SK-N-SH treated with all-trans-retinoic acid at 6 μM for 48 hours (cell line): ENCODE results near the gene PCBP1.

Experiments used
- ATAC-seq: fragments of 200-7000 bp; cut with Tn5 transposase; 3 replicates; pipeline ENCODE4 v1.9.1; 2020; ENCODE audit warnings: mild to moderate bottlenecking, moderate library complexity
- ARNTL ChIP-seq: fragments of 450-650 bp; formaldehyde crosslinking; IDR thresholded peaks from 2 replicates; pipeline ENCODE4 v1.5.0; 2020; ENCODE audit warnings: low read depth, mild to moderate bottlenecking, moderate library complexity, borderline replicate concordance
- BACH2 ChIP-seq: fragments of 250-450 bp; sonication (Bioruptor Pico); IDR thresholded peaks from 2 replicates; pipeline ENCODE4 v1.9.0; 2021; ENCODE audit warnings: mild to moderate bottlenecking, borderline replicate concordance
- CREB5 ChIP-seq: fragments of 250-450 bp; sonication (Bioruptor Pico); IDR thresholded peaks from 2 replicates; pipeline ENCODE4 v1.5.1; 2020; ENCODE audit warnings: low read depth, mild to moderate bottlenecking, moderate library complexity
- CSDC2 ChIP-seq: fragments of 250-450 bp; sonication (Bioruptor Pico); IDR thresholded peaks from 2 replicates; pipeline ENCODE4 v1.5.0; 2020; ENCODE audit warnings: mild to moderate bottlenecking, moderate library complexity
- ESRRG ChIP-seq: fragments of 250-450 bp; sonication (Bioruptor Pico); IDR thresholded peaks from 2 replicates; pipeline ENCODE4 v1.6.1; 2021; ENCODE audit warnings: mild to moderate bottlenecking
- ISL1 ChIP-seq: fragments of 250-450 bp; sonication (Bioruptor Pico); IDR thresholded peaks from 2 replicates; pipeline ENCODE4 v2.1.2; 2022; ENCODE audit warnings: mild to moderate bottlenecking, moderate library complexity
- PATZ1 ChIP-seq: fragments of 250-450 bp; sonication (Bioruptor Pico); IDR thresholded peaks from 2 replicates; pipeline ENCODE4 v1.8.0; 2020; ENCODE audit warnings: mild to moderate bottlenecking, moderate library complexity, borderline replicate concordance
- POU6F1 ChIP-seq: fragments of 250-450 bp; sonication (Bioruptor Pico); IDR thresholded peaks from 2 replicates; pipeline ENCODE4 v1.8.0; 2021; ENCODE audit warnings: low read depth, mild to moderate bottlenecking, moderate library complexity, borderline replicate concordance
- PPARA ChIP-seq: fragments of 250-450 bp; sonication (Bioruptor Pico); IDR thresholded peaks from 2 replicates; pipeline ENCODE4 v1.5.0; 2020; ENCODE audit warnings: mild to moderate bottlenecking, borderline replicate concordance
- RARB ChIP-seq: fragments of 250-450 bp; sonication (Bioruptor Pico); IDR thresholded peaks from 2 replicates; pipeline ENCODE4 v1.8.0; 2021; ENCODE audit warnings: mild to moderate bottlenecking, moderate library complexity
- SNAI2 ChIP-seq: fragments of 250-450 bp; sonication (Bioruptor Pico); IDR thresholded peaks from 2 replicates; pipeline ENCODE4 v1.5.0; 2020; ENCODE audit warnings: mild to moderate bottlenecking, moderate library complexity
- TCF4 ChIP-seq: fragments of 250-450 bp; sonication (Bioruptor Pico); IDR thresholded peaks from 2 replicates; pipeline ENCODE4 v1.8.0; 2021; ENCODE audit warnings: mild to moderate bottlenecking, moderate library complexity, borderline replicate concordance
- TOX ChIP-seq: fragments of 250-450 bp; sonication (Bioruptor Pico); IDR thresholded peaks from 2 replicates; pipeline ENCODE4 v1.8.0; 2021; ENCODE audit warnings: mild to moderate bottlenecking, moderate library complexity, borderline replicate concordance
- ZC3H10 ChIP-seq: fragments of 250-450 bp; sonication (Bioruptor Pico); IDR thresholded peaks from 2 replicates; pipeline ENCODE4 v1.5.1; 2021; ENCODE audit warnings: mild to moderate bottlenecking, moderate library complexity
- ZFP30 ChIP-seq: fragments of 450-650 bp; formaldehyde crosslinking; IDR thresholded peaks from 2 replicates; pipeline ENCODE4 v1.5.0; 2022; ENCODE audit warnings: mild to moderate bottlenecking, moderate library complexity
- ZNF565 ChIP-seq: fragments of 450-650 bp; formaldehyde crosslinking; conservative IDR thresholded peaks from 2 replicates; pipeline ENCODE4 v1.5.0; 2020; ENCODE audit warnings: low read depth, mild to moderate bottlenecking, moderate library complexity
- ZNF8 ChIP-seq: fragments of 450-650 bp; formaldehyde crosslinking; IDR thresholded peaks from 2 replicates; pipeline ENCODE4 v1.5.0; 2020; ENCODE audit warnings: mild to moderate bottlenecking, moderate library complexity
- TF ChIP-seq, protein P1 (sequence below): fragments of 250-450 bp; sonication (Bioruptor Pico); IDR thresholded peaks from 2 replicates; pipeline ENCODE4 v1.5.1; 2021; ENCODE audit warnings: mild to moderate bottlenecking, moderate library complexity
- TF ChIP-seq, protein P2 (sequence below): fragments of 250-450 bp; sonication (Bioruptor Pico); IDR thresholded peaks from 2 replicates; pipeline ENCODE4 v1.5.0; 2020; ENCODE audit warnings: mild to moderate bottlenecking, moderate library complexity

PCBP1 gene

DNA sequence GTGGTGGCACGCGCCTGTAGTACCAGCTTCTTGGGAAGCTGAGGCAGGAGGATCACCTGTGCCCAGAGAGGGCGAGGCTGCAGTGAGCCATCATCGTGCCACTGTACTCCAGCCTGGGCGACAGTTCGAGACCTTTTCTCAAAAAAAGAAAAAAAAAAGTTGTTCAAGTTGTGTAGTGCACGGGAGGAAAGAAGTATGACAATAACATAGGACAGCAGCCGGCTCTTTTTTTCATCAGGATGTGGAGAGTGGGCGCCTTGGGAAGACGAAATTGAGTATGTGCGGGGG is 36.5 kb downstream of the PCBP1 start:
- no peak for ATAC-seq
- TF ChIP-seq PPARA (CRISPR knock-in tag) (no peak), ZNF8 (CRISPR knock-in tag) (no peak), CSDC2 (CRISPR knock-in tag) (no peak), ZC3H10 (CRISPR knock-in tag) (no peak), ZNF565 (CRISPR knock-in tag) (no peak), POU6F1 (no peak), TOX (CRISPR knock-in tag) (no peak), ZFP30 (CRISPR knock-in tag) (no peak), PATZ1 (no peak), ISL1 (no peak)

DNA sequence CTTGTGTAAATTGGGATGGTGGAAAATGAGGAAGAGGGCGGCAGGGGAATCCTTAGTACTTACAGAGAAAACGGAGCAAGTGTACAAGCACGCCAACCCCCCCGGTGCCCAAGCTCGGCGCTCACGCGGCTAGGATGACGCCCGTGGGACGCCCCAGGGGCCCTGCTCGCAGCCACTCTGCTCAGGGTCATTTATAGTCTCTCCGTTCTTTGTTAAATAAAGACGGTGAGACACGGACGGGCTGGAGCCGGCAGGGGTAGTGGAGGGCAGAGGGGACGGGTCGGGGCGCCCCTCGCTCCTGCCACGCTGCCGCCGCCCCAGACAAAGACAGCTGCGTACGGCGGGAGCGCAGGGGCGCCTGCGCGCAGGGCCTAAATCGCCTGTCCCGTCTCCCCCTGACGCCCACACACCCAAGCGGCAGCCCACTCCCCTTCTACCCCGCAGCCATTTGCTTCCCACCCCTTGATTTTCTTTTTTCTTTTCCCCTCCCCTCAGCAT is 37.8 kb downstream of the PCBP1 start:
- TF ChIP-seq PPARA (CRISPR knock-in tag) (no peak), POU6F1 (no peak), PATZ1 (no peak), ESRRG (CRISPR knock-in tag) (no peak), ZFP30 (CRISPR knock-in tag) (no peak), ISL1 (0 out of 2 replicates have a peak, but pooled peaks have one; percentile 7), SNAI2 (CRISPR knock-in tag) (no peak), TCF4 (no peak), CREB5 (no peak), CSDC2 (CRISPR knock-in tag) (no peak), TOX (CRISPR knock-in tag) (no peak)
- TF ChIP-seq, protein P1, sequence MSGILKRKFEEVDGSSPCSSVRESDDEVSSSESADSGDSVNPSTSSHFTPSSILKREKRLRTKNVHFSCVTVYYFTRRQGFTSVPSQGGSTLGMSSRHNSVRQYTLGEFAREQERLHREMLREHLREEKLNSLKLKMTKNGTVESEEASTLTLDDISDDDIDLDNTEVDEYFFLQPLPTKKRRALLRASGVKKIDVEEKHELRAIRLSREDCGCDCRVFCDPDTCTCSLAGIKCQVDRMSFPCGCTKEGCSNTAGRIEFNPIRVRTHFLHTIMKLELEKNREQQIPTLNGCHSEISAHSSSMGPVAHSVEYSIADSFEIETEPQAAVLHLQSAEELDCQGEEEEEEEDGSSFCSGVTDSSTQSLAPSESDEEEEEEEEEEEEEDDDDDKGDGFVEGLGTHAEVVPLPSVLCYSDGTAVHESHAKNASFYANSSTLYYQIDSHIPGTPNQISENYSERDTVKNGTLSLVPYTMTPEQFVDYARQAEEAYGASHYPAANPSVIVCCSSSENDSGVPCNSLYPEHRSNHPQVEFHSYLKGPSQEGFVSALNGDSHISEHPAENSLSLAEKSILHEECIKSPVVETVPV = no peak
- TF ChIP-seq, protein P2, sequence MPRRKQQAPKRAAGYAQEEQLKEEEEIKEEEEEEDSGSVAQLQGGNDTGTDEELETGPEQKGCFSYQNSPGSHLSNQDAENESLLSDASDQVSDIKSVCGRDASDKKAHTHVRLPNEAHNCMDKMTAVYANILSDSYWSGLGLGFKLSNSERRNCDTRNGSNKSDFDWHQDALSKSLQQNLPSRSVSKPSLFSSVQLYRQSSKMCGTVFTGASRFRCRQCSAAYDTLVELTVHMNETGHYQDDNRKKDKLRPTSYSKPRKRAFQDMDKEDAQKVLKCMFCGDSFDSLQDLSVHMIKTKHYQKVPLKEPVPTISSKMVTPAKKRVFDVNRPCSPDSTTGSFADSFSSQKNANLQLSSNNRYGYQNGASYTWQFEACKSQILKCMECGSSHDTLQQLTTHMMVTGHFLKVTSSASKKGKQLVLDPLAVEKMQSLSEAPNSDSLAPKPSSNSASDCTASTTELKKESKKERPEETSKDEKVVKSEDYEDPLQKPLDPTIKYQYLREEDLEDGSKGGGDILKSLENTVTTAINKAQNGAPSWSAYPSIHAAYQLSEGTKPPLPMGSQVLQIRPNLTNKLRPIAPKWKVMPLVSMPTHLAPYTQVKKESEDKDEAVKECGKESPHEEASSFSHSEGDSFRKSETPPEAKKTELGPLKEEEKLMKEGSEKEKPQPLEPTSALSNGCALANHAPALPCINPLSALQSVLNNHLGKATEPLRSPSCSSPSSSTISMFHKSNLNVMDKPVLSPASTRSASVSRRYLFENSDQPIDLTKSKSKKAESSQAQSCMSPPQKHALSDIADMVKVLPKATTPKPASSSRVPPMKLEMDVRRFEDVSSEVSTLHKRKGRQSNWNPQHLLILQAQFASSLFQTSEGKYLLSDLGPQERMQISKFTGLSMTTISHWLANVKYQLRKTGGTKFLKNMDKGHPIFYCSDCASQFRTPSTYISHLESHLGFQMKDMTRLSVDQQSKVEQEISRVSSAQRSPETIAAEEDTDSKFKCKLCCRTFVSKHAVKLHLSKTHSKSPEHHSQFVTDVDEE (CRISPR knock-in tag) = 0 out of 2 replicates have a peak, but pooled peaks have one; percentile 20
- TF ChIP-seq, all 23 proteins: peak for 2
- ATAC-seq = peak; percentile 71

GRCh38 chr2:70125498-70125898 is 38.2 kb downstream of the PCBP1 start:
- ATAC-seq = no peak
- no peak for TF ChIP-seq PATZ1
- TF ChIP-seq ARNTL (CRISPR knock-in tag) = no peak
- no peak for TF ChIP-seq ZNF565 (CRISPR knock-in tag)
- no peak for TF ChIP-seq RARB (CRISPR knock-in tag)
- TF ChIP-seq, protein P1 = no peak
- no peak for TF ChIP-seq CSDC2 (CRISPR knock-in tag)
- TF ChIP-seq PPARA (CRISPR knock-in tag) = no peak
- TF ChIP-seq CREB5 = no peak
- no peak for TF ChIP-seq BACH2 (CRISPR knock-in tag)
- TF ChIP-seq ESRRG (CRISPR knock-in tag) = no peak
